HEK293 (cell line): ENCODE measurements around the gene ACAN.

Experiments used
- CTCF ChIA-PET: fragments of 350-600 bp; formaldehyde crosslinking; extraction: SDS; loops from one replicate; lab custom pipeline; 2021; ENCODE audit warnings: antibody characterized with exemption; lab: Yijun Ruan, JAX
- POLR2A ChIA-PET: fragments of 300-600 bp; formaldehyde crosslinking; extraction: SDS; loops from one replicate; lab custom pipeline; 2020; ENCODE audit warnings: antibody characterized with exemption, inconsistent platforms; lab: Yijun Ruan, JAX
- H3K27ac ChIP-seq: fragments of 200-500 bp; sonication (Bioruptor generic); 2 replicates; pipeline ENCODE4 v1.5.1; 2014; ENCODE audit warnings: low read depth, low read length, control low read depth, inconsistent platforms; ENCODE audit errors: extremely low read depth
- H3K36me3 ChIP-seq, 2 experiments: fragments of 200-500 bp in 1 of 2; sonication (Bioruptor generic) in 1 of 2; 1 replicate in 1 of 2; 2 replicates in 1 of 2; pipeline ENCODE4 v1.5.1; 2014 to 2017; ENCODE audit warnings: inconsistent platforms in 2 of 2, low read length in 2 of 2; ENCODE audit not compliant: control insufficient read depth in 2 of 2, insufficient read depth in 1 of 2
- H3K4me1 ChIP-seq: fragments of 200-500 bp; sonication (Bioruptor generic); 2 replicates; pipeline ENCODE4 v1.5.1; 2014; ENCODE audit warnings: mild to moderate bottlenecking, low read length, inconsistent platforms; ENCODE audit not compliant: control insufficient read depth, insufficient read depth
- H3K4me3 ChIP-seq: 2 replicates; pipeline ENCODE4 v1.5.1; 2011; ENCODE audit warnings: low read depth, mild to moderate bottlenecking, control low read depth, low read length, moderate library complexity
- H3K9me3 ChIP-seq: fragments of 200-500 bp; sonication (Bioruptor generic); 2 replicates; pipeline ENCODE4 v1.5.1; 2014; ENCODE audit warnings: low read depth, low read length, inconsistent platforms; ENCODE audit not compliant: control insufficient read depth, insufficient read depth
- CTCF ChIP-seq: fragments of 450-650 bp; formaldehyde crosslinking; IDR thresholded peaks from 2 replicates; pipeline ENCODE4 v1.5.1; 2016; ENCODE audit warnings: missing biosample characterization, missing genetic modification characterization
- GLI2 ChIP-seq: fragments of 450-650 bp; formaldehyde crosslinking; IDR thresholded peaks from 2 replicates; pipeline ENCODE4; 2017; ENCODE audit warnings: missing biosample characterization, missing genetic modification characterization, low read depth, borderline replicate concordance
- HOXD13 ChIP-seq: sonication (generic); formaldehyde crosslinking; IDR thresholded peaks from 2 replicates; pipeline ENCODE4 v1.8.0; 2022; ENCODE audit warnings: missing genetic modification reagents, borderline replicate concordance
- PRDM1 ChIP-seq: fragments of 450-650 bp; formaldehyde crosslinking; IDR thresholded peaks from 2 replicates; pipeline ENCODE4; 2016; ENCODE audit warnings: missing biosample characterization, missing genetic modification characterization
- ZFP3 ChIP-seq: fragments of 450-650 bp; formaldehyde crosslinking; IDR thresholded peaks from 2 replicates; pipeline ENCODE4 v1.5.1; 2016; ENCODE audit warnings: low read depth, missing biosample characterization, missing genetic modification characterization
- ZFP37 ChIP-seq: fragments of 450-650 bp; formaldehyde crosslinking; IDR thresholded peaks from 2 replicates; pipeline ENCODE4 v1.5.1; 2016; ENCODE audit warnings: missing biosample characterization, missing genetic modification characterization
- ZNF114 ChIP-seq: fragments of 450-650 bp; formaldehyde crosslinking; IDR thresholded peaks from 2 replicates; pipeline ENCODE4 v1.5.0; 2017; ENCODE audit warnings: missing biosample characterization, missing genetic modification characterization
- ZNF138 ChIP-seq: fragments of 450-650 bp; formaldehyde crosslinking; IDR thresholded peaks from 2 replicates; pipeline ENCODE4 v1.5.1; 2016; ENCODE audit warnings: missing biosample characterization, missing genetic modification characterization, borderline replicate concordance
- ZNF266 ChIP-seq: fragments of 450-650 bp; formaldehyde crosslinking; IDR thresholded peaks from 2 replicates; pipeline ENCODE4 v1.5.1; 2016; ENCODE audit warnings: missing biosample characterization, missing genetic modification characterization, low read depth
- ZNF341 ChIP-seq: fragments of 450-650 bp; formaldehyde crosslinking; IDR thresholded peaks from 2 replicates; pipeline ENCODE4; 2016; ENCODE audit warnings: low read depth, missing biosample characterization, missing genetic modification characterization
- ZNF416 ChIP-seq: fragments of 450-650 bp; formaldehyde crosslinking; IDR thresholded peaks from 2 replicates; pipeline ENCODE4 v1.5.1; 2016; ENCODE audit warnings: missing biosample characterization, missing genetic modification characterization
- ZNF449 ChIP-seq: fragments of 450-650 bp; formaldehyde crosslinking; IDR thresholded peaks from 2 replicates; pipeline ENCODE4 v1.5.1; 2017; ENCODE audit warnings: missing biosample characterization, mild to moderate bottlenecking, missing genetic modification characterization, moderate library complexity
- ZNF510 ChIP-seq: fragments of 450-650 bp; formaldehyde crosslinking; IDR thresholded peaks from 2 replicates; pipeline ENCODE4 v1.5.1; 2018; ENCODE audit warnings: mild to moderate bottlenecking, missing genetic modification characterization, missing biosample characterization; ENCODE audit not compliant: insufficient replicate concordance
- ZNF521 ChIP-seq: fragments of 450-650 bp; formaldehyde crosslinking; IDR thresholded peaks from 2 replicates; pipeline ENCODE4 v1.5.1; 2017; ENCODE audit warnings: missing biosample characterization, mild to moderate bottlenecking, missing genetic modification characterization
- ZNF529 ChIP-seq: fragments of 450-650 bp; formaldehyde crosslinking; IDR thresholded peaks from 2 replicates; pipeline ENCODE4 v1.5.1; 2017; ENCODE audit warnings: missing genetic modification characterization, missing biosample characterization; ENCODE audit not compliant: insufficient replicate concordance
- ZNF549 ChIP-seq: fragments of 450-650 bp; IDR thresholded peaks from 2 replicates; pipeline ENCODE4 v1.5.1; 2018; ENCODE audit warnings: missing biosample characterization, missing genetic modification characterization, mild to moderate bottlenecking, inconsistent platforms, moderate library complexity
- ZNF701 ChIP-seq: fragments of 450-650 bp; formaldehyde crosslinking; IDR thresholded peaks from 2 replicates; pipeline ENCODE4 v1.5.1; 2016; ENCODE audit warnings: missing biosample characterization, missing genetic modification characterization
- ZNF707 ChIP-seq: fragments of 450-650 bp; formaldehyde crosslinking; IDR thresholded peaks from 2 replicates; pipeline ENCODE4 v1.5.1; 2016; ENCODE audit warnings: missing biosample characterization, missing genetic modification characterization
- ZNF791 ChIP-seq: fragments of 450-650 bp; formaldehyde crosslinking; IDR thresholded peaks from 2 replicates; pipeline ENCODE4 v1.5.1; 2016; ENCODE audit warnings: missing biosample characterization, missing genetic modification characterization
- ZSCAN5A ChIP-seq: fragments of 450-650 bp; formaldehyde crosslinking; IDR thresholded peaks from 2 replicates; pipeline ENCODE4 v1.5.1; 2016; ENCODE audit warnings: missing biosample characterization, missing genetic modification characterization

The ACAN gene

GRCh38 chr15:88877906-88878305, 74.7 kb downstream of the ACAN start (continued):
- TF ChIP-seq ZNF449 (tag by site-specific recombination) (no peak), ZNF138 (tag by site-specific recombination) (no peak), ZNF416 (tag by site-specific recombination) (no peak)

GRCh38 chr15:88878720-88879184, 75.5 kb downstream of the ACAN start:
- H3K27ac ChIP-seq, result no peak overlapping the region
- no peak for TF ChIP-seq ZNF449 (tag by site-specific recombination)
- TF ChIP-seq ZNF341 (tag by site-specific recombination), result peak; percentile 76
- TF ChIP-seq ZNF707 (tag by site-specific recombination), result no peak
- peak; percentile 91 for TF ChIP-seq CTCF (tag by site-specific recombination)
- TF ChIP-seq ZNF701 (tag by site-specific recombination), result no peak
- no peak for TF ChIP-seq ZFP3 (tag by site-specific recombination)
- TF ChIP-seq ZNF266, result peak; percentile 9; the same call in 1 of the 2 replicates
- peaks cover 0 to 15% of the 10 kb centered on the region in 2 experiments; a peak in 2 of 3 replicates for H3K36me3 ChIP-seq
- CTCF ChIA-PET, result interaction anchor here (0.5 to 4.9 kb wide), 48 partner anchors 9 to 407 kb away, joined by 3 to 38 read pairs (median 4); partner anchors contain the start of gene HAPLN3
- no peaks in the 10 kb centered on the region for H3K4me1 ChIP-seq
- POLR2A ChIA-PET, result interaction anchor here (0.9 to 1.3 kb wide), 2 partner anchors 14 to 33 kb away, joined by 3 read pairs; no protein-coding TSS in a partner anchor
- H3K4me3 ChIP-seq, result no peak overlapping the region
- no peaks in the 10 kb centered on the region for H3K9me3 ChIP-seq

- Histone ChIP-seq H3K36me3 (peaks cover 0 to 15% of the 10 kb centered on the region in 2 experiments; a peak in 2 of 3 replicates), H3K9me3 (no peaks in the 10 kb centered on the region), H3K4me3 (no peak overlapping the region), H3K27ac (no peak overlapping the region), H3K4me1 (no peaks in the 10 kb centered on the region)
- POLR2A ChIA-PET, result interaction anchor here (0.8 kb wide), 1 partner anchor 14 kb away, joined by 3 read pairs; the partner anchor contains the start of gene HAPLN3
- CTCF ChIA-PET, result interaction anchor here (0.6 to 4.9 kb wide), 12 partner anchors 11 to 296 kb away, joined by 3 to 38 read pairs (median 4); no protein-coding TSS in a partner anchor
- TF ChIP-seq ZNF114 (tag by site-specific recombination), result no peak
Measured at GRCh38 chr15:88880944-88881740, 77.9 kb downstream of the ACAN start.

- no peak overlapping the region for H3K4me3 ChIP-seq
- POLR2A ChIA-PET, result no interaction called here
- TF ChIP-seq ZSCAN5A (tag by site-specific recombination), result no peak
- no peak for TF ChIP-seq ZFP37
- TF ChIP-seq HOXD13 (CRISPR knock-in tag), result no peak
- TF ChIP-seq ZNF510 (tag by site-specific recombination), result no peak
- no peak for TF ChIP-seq ZNF791
- TF ChIP-seq PRDM1 (tag by site-specific recombination), result no peak
- no peak for TF ChIP-seq GLI2 (tag by site-specific recombination)
- no peak for TF ChIP-seq ZNF529 (tag by site-specific recombination)
- TF ChIP-seq ZNF521 (tag by site-specific recombination), result no peak
- no peak for TF ChIP-seq ZNF549 (tag by site-specific recombination)
Measured at GRCh38 chr15:88881775-88882174, 78.5 kb downstream of the ACAN start.

More at GRCh38 chr15:88881775-88882174, 78.5 kb downstream of the ACAN start:
- H3K36me3 ChIP-seq, result peaks cover 0 to 15% of the 10 kb centered on the region in 2 experiments; a peak in 2 of 3 replicates
- no peak overlapping the region for H3K27ac ChIP-seq
- no peaks in the 10 kb centered on the region for H3K4me1 ChIP-seq
- no peaks in the 10 kb centered on the region for H3K9me3 ChIP-seq
- CTCF ChIA-PET, result interaction anchor here (0.6 to 4.9 kb wide), 7 partner anchors 11 to 858 kb away, joined by 3 to 38 read pairs (median 4); no protein-coding TSS in a partner anchor
